ENCODE results near the gene MALT1. TPM values are rescaled to one million over a fixed set of nuclear protein-coding genes. Genes with fewer than 3 reads are reported as not detected.

The MALT1 gene
- total and polyA plus RNA-seq, 3 donors from 2014 or later = 25.4 to 36.6 (median 30.3) TPM

DNA sequence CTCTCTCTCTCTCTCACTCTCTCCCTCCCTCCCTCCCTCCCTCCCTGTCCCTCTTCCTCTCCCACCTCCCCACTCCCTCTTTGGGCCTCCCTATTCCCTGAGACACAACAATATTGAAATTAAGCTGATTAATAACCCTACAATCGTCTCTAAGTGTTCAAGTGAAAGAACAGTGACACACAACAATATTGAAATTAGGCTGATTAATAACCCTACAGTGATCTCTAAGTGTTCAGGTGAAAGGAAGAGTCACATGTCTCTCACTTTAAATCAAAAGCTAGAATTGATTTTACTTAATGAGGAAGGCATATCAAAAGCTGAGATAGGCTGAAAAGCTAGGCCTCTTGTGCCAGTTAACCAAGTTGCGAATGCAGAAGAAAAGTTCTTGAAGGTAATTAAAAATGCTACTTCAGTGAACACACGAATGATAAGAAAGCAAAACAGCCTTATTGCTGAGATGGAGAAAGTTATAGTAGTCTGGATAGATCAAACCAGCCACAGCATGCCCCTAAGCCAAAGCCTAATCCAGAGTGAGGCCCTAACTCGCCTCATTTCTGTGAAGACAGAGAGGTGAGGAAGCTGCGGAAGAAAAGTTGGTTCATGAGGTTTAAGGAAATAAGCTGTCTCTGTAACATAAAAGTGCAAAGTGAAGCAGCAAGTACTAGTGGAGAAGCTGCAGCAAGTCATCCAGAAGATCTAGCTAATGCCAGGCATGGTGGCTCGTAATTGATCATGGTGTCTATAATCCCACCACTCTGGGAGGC lies 21.3 kb downstream of the MALT1 start:
- 85 to 89% methylated on average over 6 of the region's 6 CpGs for WGBS, 2 donors
- Histone ChIP-seq H3K27me3 (no peaks in the 10 kb centered on the region), H3K36me3 (ENCODE audit: low read depth, missing control alignments) (no peaks in the 10 kb centered on the region), H3K4me3 (no peak overlapping the region), H3K27ac (no peak overlapping the region), H3K9me3 (no peaks in the 10 kb centered on the region), H3K4me1 (no peaks in the 10 kb centered on the region)
- no peak for DNase-seq
- intact Hi-C loops (cut with DNase I; ENCODE audit: low total_unique reads) = no loop called here
- TF ChIP-seq CTCF (IDR thresholded peaks at IDR 0.05) = no peak

DNA sequence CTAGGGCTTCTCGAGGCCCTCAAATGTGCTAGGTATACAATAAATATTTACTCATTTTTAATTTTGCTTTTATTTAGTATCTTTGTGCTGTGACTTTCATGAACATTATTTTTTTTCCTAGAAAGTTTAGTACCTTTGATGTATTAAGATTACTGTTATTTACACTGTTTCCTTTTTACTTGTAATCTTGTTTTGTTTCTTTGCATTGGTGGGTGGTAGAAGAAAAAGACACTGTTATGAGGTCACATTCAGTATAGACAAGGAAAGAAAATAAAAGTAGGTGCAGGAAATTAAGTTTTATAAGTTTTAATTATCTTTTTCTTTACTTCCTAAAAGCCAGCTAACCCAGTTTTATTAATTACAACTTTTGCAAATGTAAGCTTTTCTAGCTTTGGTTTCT lies 23.0 kb downstream of the MALT1 start:
- 77 to 83% methylated on average over 1 of the region's 1 CpG for WGBS, 2 donors
- H3K27me3 ChIP-seq = no peaks in the 10 kb centered on the region
- intact Hi-C loops (cut with DNase I; ENCODE audit: low total_unique reads) = no loop called here

GRCh38 chr18:58694720-58695468 lies 23.6 kb downstream of the MALT1 start:
- Histone ChIP-seq H3K27ac (no peak overlapping the region), H3K9me3 (no peaks in the 10 kb centered on the region), H3K4me3 (no peak overlapping the region), H3K36me3 (ENCODE audit: low read depth, missing control alignments) (no peaks in the 10 kb centered on the region), H3K4me1 (no peaks in the 10 kb centered on the region), H3K27me3 (no peaks in the 10 kb centered on the region)
- 82 to 87% methylated on average over 8 of the region's 8 CpGs for WGBS, 2 donors
- TF ChIP-seq CTCF (IDR thresholded peaks at IDR 0.05) (no peak), POLR2A (IDR thresholded peaks at IDR 0.05) (no peak)
- DNase-seq = no peak
- intact Hi-C loops (cut with DNase I; ENCODE audit: low total_unique reads) = no loop called here

More for the DNA sequence above, 23.0 kb downstream of the MALT1 start:
- Histone ChIP-seq H3K36me3 (ENCODE audit: low read depth, missing control alignments) (no peaks in the 10 kb centered on the region), H3K9me3 (no peaks in the 10 kb centered on the region), H3K4me1 (no peaks in the 10 kb centered on the region), H3K27ac (no peak overlapping the region), H3K4me3 (no peak overlapping the region)
- DNase-seq = no peak
- TF ChIP-seq POLR2A (IDR thresholded peaks at IDR 0.05) (no peak), CTCF (IDR thresholded peaks at IDR 0.05) (no peak)

- Histone ChIP-seq H3K4me1 (no peaks in the 10 kb centered on the region), H3K36me3 (ENCODE audit: low read depth, missing control alignments) (no peaks in the 10 kb centered on the region), H3K27me3 (no peaks in the 10 kb centered on the region), H3K4me3 (no peak overlapping the region), H3K27ac (no peak overlapping the region), H3K9me3 (no peaks in the 10 kb centered on the region)
- 95 to 98% methylated on average over 5 of the region's 5 CpGs for WGBS, 2 donors
- intact Hi-C loops (cut with DNase I; ENCODE audit: low total_unique reads) = no loop called here
- DNase-seq = no peak
- no peak for TF ChIP-seq POLR2A (IDR thresholded peaks at IDR 0.05)
- TF ChIP-seq CTCF (IDR thresholded peaks at IDR 0.05) = no peak
These were observed 24.5 kb downstream of the MALT1 start for GRCh38 chr18:58695772-58696171.
